DOHH2 (cell line): ENCODE data around the gene ZDHHC9.

ENCODE experiments used
- EZH2phosphoT487 ChIP-seq: fragments of 200-600 bp; sonication (generic); IDR thresholded peaks from 2 replicates; pipeline ENCODE4 v1.6.1; 2017; ENCODE audit warnings: borderline replicate concordance, mild to moderate bottlenecking, antibody characterized with exemption, low read length, moderate library complexity, mixed read lengths
- TF ChIP-seq, protein P1 (sequence below): fragments of 200-600 bp; sonication (generic); IDR thresholded peaks from one replicate; pipeline ENCODE4 v1.5.1; 2014; ENCODE audit warnings: antibody characterized with exemption, mild to moderate bottlenecking, low read depth, low read length; ENCODE audit not compliant: poor library complexity, severe bottlenecking

DNA sequence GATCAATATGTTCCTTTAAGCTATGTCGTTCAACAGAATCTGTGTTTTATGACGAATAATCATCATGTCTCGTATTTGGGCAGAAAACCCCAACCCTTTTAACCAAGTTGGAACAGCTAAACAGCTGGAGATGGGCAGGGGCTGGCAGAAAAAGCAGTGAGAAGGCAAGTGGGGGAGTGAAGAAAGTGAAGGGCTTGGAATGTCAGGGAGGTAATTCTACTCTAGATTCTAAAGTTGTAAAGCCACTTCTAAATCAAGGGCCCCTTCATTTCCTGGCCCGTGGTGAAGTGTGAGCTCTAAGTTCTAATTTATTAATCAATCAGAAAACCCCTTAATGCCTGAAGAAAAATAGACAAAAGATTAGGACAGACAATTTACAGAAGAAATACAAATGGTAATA lies 43.5 kb downstream of the ZDHHC9 start:
- TF ChIP-seq, protein P1, sequence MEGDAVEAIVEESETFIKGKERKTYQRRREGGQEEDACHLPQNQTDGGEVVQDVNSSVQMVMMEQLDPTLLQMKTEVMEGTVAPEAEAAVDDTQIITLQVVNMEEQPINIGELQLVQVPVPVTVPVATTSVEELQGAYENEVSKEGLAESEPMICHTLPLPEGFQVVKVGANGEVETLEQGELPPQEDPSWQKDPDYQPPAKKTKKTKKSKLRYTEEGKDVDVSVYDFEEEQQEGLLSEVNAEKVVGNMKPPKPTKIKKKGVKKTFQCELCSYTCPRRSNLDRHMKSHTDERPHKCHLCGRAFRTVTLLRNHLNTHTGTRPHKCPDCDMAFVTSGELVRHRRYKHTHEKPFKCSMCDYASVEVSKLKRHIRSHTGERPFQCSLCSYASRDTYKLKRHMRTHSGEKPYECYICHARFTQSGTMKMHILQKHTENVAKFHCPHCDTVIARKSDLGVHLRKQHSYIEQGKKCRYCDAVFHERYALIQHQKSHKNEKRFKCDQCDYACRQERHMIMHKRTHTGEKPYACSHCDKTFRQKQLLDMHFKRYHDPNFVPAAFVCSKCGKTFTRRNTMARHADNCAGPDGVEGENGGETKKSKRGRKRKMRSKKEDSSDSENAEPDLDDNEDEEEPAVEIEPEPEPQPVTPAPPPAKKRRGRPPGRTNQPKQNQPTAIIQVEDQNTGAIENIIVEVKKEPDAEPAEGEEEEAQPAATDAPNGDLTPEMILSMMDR: no peak
- no peak for TF ChIP-seq EZH2phosphoT487
